NCI-H82 treated with DMSO at 0.1 percent for 48 hours (cell line): Measurements from ENCODE around the gene RCOR1.
A peak's percentile ranks its signal among the peaks of the same experiment; 100 is the strongest.
"Not testable (repeated sequence)": the region's sequence is repeated elsewhere in the genome, so short reads cannot be mapped to it uniquely, and the experiment has no call there.

Experiments used
- DNase-seq: peaks from one replicate; lab custom pipeline; 2025; ENCODE audit not compliant: unreplicated experiment; lab: John Stamatoyannopoulos, UW

The RCOR1 gene

DNA sequence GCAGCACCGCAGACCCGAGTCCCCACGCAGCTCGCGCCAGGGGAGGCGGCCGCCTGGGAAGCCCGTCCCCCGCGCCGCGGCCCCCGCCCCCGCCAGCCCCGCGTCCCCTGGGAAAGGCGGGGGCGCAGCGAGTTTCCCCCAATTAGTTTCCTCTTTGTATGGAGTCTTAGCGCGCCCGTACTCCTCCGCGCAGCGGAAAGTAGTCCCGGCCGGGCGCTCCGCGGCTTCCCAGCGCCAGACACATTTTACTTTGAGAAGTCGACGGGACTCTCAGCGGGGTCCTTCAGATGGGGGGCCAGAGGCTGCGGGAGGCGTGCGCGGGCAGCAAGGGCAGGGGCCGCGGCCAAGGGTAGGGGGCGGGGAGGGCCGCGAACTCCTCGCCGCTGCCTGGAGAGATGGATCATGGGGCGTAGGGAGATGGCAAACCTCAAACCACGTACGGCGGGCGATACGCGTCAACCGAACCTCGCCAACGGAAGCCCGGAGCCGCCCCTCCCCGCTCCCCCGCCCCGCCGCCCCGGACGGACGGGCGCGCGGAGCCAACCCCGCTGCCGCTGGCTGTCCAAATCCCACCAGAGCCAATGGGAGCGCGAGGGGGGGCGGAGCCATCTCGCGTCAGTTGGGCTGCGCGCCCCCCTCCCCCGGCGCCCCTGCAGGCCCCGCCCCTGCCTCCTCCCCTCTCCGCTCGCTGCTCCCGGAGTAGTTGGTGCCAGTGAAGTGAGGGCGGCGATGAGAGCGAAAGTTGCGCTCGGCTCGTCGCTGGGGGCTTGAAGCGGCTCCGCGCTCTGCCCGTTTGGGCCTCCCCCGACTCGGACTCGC lies at the start of gene RCOR1:
TSS of gene RCOR1 (plus strand) at position 706 of the 819 bp plus-strand sequence. CDS start 238 bp downstream, outside the sequence.
- DNase-seq = peak; percentile 81

DNA sequence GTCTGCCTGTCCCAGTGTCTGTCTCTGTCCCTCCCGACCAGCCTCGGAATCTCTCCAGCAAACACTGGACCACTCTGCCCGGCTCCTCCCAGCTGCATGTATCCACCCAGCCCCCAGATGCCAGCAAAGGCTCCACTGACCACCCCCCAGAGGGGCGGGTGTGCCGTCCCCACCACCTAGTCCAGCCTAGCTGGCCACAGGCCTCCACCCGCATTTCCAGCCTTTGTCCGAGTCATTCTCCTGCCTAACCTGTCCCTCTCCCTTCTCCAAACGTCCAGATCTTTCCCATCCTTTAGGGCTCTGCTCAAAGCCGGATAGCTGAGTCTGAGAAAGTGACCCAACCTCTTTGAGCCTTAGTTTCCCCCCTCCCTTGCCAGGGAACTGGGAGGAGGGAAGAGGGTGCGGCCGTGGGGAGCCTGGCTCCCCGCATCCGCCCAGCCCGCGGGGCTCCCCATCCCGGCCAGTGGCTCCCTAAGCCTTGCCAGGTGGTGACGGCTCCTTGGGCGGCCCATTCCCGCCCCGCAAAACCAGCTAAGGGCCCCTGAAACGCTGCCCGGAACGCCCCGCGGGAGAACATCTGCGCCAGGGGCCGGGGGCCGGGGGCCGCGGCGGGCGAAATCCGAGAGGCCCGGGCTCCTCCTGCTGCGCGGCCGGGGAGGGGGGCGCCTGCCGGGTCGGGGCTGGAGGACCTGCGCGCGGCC lies 48.3 kb upstream of the RCOR1 start:
- DNase-seq = no peak

DNA sequence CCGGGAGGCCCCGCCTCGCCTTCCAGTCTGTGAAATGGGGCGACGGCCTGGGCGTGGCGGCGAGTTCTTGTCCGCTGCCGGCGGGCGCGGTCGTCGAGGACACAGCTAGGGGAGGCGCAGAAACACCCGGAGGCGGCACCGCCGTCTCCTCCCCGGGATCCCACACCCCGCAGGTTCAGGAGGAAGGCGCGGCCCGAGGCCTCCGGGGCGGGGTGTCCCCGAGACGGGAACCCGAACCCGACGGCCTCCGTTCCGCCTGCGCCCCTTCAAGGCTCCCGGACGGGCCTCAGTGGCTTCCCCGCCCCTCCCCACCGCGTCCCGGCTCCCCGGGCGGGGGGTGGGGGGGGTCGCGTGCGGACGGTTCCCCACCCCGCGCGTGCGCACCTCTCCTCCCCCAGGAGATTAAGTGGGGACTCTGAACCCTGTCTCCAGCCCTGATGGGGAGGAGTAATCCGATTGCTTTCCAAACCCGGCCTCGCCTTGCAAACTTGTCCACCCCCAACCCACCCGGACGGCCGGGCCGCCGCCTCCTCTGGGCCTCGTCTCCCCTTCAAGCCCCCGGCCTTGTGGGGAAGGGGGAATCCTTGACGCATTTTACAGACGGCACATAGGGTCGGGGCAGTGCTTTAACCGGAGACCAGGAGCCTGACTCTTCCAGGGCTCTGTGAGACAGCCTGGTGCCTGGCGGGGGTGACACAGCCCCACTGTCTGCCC lies 47.5 kb upstream of the RCOR1 start:
- peak; percentile 60 for DNase-seq

DNA sequence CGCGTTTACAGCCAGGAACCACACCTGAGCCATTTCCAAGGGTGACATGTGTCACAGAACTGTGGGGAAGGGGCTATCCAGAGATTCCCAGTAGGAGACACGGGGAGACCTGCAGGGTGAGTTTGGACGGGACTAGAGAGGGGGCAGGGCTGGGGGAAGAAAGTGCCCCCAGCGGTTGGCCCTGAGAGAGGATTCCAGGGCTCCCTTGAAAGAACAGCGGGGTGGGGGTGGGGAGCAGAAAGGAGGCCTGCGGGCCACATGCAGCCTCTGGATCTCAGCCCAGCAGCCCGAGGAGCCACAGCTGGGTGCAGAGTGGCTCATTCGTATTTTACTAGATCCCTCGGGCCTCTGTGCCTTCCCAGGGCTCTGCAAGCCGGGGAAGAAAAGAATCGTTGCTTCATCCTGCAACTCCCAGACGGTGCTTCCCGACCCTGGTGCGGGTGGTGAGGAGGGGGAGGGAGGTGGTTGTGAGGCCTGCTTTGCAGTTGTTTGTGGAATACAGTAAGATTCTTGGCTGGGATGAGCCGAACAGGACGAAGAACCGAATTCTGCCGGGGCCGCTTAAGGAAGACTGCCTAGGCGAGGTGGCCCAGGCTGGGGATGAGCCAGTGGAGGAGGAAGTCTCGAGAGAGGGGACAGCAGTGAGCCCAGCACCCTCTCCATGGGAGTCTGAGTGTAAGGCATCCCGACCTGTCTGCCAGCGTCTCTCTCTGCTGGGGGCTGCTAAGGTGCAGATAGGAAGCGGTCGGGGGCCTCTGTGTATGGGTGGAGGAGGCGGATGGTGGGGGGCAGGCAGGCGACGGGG lies 46.8 kb upstream of the RCOR1 start:
- no peak for DNase-seq

DNA sequence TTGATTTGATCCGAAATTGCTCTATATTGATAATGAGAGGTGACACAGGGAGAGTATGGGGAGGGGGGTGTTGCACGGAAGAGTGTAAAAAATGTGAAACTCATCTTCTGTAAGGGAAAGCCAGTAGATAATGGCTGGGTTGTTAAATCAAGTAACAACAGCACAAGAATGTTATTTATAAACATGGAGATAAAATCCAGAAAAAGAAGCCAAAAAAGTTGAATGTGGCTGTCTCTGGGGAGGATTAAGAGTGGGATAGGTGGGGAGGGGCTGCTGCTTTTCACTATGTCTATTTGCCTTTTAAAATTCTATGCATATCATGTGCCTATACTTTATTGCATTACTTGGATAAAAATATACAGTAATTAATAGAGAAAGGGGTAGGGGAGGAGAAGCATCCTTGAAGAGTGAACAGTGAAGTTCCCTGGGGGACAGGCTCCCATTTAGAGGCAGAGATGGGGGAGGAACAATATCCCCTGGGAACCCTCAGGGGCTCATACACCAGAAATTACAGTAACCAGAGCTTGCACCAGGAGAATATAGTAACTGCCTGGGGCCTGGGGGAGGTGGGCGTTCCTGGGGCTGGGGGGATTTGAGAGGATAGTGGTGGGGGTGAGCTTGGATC lies 43.7 kb upstream of the RCOR1 start:
- no peak for DNase-seq

DNA sequence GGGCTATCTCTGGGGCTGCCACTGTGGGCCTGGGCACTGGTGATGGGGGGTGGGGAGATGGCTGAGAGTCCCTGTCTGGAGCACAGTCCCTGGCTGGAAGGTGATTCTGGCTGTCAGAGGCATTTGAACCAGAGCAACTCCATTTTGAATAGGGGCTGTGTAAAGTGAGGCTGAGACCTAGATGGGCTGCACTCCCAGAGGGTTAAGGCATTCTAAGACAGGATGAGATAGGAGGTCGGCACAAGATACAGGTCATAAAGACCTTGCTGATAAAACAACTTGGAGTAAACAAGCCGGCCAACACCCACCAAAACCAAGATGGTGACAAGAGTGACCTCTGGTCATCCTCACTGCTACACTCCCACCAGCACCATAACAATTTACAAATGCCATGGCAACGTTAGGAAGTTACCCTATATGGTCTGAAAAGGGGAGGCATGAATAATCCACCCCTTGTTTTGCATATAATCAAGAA lies 41.5 kb upstream of the RCOR1 start:
- not testable (repeated sequence) for DNase-seq

DNA sequence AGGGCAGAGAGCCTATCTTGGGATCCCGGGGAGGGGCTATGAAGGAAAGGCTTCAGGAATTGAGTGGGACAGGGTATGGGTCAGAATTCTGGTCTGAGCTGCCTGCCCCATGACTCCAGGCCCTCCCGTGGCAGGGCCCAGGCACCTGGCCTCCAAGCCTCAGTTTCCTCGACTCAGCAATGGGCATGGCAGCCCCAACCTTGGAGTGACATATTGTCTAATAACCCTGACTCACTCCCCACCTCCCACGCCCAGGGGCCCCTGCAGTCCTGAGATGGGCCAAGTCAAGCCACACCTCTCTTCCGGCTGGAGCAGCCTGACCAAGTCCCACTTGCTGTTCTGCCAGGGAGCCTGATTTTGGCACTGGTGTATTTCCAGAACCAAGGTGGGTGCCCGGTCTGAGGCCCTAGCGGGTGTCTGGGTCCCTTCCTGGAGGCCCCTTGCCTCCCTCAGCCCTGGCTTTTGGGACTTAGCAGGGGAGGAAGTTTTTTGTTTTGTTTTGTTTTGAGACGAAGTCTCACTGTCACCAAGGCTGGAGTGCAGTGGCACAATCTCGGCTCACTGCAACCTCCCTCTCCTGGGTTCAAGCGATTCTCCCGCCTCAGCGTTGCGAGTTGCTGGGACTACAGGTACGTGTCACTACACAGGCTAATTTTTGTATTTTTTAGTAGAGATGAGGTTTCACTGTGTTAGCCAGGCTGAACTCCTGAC lies 40.3 kb upstream of the RCOR1 start:
- DNase-seq = no peak

DNA sequence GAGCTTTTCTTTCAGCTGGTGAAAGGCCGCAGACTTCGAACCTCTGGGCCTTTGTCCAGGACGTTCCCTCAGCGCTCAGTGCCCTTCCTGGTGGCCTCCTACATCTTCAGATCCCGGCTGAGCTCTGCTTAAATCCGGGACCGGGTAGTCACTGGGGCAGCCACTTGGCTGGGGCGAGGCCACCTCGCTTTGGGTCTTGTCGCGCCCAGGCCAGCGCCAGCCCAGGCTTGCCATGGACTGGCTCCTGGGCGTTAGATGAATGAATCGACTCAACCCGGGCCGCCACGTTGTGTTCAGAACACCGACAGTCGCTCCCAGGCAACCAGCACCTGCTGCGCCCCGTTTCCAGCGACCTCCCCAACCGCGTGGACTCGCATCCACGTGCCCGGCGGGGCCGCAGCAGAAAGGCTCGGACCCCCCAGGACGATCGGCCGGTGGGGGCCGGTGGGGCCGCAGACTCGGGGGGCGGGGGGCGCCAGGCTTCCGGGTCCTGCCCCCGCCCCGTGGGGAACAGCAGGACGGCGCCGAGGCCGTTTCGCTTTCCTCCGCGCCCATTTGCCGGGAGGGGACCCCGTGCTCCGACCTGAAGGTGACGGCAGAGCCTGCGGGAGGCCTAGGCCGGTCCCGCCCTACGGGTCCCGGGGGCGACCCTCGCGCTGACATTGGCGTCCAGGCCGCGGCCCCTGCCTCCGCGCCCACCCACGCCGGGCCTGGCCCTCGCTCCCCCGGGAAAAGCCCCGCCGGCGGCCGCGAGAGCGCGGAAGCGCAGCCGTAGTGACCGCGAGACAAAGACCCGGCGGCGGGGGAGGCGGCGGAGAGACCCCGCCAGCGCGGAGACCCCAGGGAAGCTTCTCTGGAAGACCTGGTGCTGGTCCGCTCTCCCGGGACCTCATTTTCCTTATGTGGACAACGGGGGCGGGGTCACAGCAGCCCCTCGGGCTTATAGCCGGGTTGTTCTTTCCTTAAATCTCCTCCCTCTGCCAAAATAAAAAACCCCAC lies 37.3 kb upstream of the RCOR1 start:
- no peak for DNase-seq

DNA sequence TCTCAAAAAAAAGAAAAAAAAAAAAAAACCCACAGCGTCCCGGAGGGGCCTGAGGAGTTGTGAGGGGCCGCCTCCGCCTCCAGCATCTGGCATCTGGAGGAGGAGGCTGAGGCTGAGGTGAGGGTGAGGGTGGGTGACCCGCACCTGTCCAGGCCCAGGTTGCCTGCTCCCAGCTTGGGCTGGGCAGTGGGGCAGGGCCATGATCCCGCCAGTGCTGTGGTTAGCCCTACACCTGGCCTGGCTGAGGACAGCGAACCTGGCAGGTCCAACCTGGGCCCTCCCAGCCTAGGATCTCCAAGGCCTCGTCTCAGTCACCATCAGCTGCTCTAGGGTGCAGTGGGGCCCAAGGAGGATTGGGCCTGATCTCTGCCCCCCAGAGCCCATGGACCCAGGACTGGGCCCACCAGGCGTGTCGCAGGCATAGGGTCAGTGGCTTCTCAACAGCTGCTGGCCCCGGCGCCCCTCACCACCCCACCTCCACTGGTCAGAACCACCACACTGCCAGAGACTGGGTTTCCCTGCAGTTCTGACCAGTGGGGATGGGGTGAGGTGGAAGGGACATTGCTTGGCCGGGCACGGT lies 36.3 kb upstream of the RCOR1 start:
- DNase-seq = no peak

DNA sequence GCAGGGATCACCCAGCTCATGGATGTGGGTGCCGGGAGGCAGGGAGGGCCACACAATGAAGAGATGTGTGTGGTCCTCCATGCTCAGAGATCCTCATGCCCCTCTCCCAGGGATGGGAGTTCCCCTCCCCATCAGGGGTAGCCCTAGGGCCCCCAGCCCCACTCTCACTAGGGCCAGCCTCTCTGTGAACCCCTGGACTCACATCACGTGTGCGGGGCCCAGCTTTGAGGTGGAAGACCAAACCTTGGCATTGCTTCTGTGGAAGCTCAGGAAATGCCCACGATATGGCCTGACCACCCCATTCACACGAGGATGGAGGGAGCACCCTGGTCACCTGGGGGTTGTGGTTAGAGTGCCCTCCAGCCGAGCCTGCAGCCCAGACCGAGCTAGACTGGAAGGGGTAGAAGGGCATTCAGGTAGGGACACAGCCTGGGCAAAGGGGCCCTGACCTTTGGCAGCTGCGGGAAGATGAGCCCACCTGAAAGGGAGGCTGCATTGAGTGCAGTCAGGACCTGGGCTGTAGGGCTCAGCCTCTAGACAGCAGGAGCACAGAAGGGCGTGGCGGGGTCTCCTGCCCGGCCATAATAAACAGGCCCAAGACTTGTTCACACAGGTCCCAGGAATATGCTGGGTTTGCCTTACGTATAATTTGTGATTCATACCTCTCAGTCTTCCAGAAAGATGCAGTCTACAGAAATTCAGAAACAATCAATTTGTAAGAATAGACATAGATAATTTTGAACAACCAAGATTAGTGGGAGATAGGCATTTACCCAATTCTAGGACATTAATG lies 34.8 kb upstream of the RCOR1 start:
- DNase-seq = no peak

DNA sequence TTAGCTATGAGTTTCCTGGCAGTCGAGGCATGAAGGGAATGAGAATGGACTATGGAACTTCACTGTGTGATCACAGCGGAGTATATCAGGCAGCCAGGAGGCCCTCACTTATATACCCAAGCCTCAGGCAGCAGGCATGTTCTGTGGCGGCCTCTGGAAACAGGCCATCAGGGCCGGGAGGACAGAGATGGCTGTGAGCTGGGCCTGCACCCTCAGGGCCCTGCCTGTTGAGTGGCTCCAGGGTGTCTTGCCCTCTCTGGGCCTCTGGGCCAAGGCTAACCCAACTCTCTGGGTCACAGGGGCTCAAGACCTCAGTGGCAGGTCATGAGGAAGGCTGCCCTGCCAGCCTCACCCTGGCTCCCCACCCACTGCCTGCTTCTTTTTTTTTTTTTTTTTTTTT lies 33.9 kb upstream of the RCOR1 start:
- DNase-seq = no peak

DNA sequence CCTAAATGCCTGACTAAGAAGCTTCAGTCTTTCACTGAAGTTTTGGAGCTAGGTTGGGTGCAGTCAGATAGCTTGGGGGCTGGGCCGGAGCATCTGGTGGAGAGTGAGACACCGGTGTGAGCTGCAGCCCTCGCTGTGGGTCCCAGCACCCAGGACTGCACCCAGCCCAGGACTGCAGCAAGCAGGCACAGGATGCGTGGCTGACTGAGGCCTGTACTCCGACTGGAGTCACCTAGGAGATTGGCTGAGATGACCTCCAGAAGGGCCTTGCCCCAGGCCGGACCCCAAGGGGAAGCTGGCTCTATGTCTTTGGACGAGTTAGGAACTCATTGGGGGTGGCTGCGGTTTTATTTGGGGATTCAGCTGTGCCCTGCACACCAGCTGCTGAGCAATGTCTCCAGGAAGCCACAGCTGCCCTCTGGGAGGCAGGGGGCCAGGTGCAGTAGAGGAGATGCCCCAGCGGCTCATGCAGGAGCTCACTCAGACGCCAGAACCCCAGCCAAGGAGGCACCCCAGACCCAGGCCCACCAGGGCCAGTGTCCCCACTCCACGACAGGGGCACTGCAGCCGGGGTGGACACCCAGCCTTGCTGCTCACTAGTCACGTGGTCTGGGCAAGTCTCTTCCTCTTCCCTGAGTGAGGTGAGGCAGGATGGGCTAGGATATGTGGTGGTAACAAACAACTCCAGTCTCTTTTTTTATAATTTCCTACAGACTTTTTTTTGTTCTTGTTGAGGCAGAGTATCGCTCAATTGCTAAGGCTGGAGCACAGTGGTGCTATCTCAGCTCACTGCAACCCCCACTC lies 31.8 kb upstream of the RCOR1 start:
- no peak for DNase-seq

DNA sequence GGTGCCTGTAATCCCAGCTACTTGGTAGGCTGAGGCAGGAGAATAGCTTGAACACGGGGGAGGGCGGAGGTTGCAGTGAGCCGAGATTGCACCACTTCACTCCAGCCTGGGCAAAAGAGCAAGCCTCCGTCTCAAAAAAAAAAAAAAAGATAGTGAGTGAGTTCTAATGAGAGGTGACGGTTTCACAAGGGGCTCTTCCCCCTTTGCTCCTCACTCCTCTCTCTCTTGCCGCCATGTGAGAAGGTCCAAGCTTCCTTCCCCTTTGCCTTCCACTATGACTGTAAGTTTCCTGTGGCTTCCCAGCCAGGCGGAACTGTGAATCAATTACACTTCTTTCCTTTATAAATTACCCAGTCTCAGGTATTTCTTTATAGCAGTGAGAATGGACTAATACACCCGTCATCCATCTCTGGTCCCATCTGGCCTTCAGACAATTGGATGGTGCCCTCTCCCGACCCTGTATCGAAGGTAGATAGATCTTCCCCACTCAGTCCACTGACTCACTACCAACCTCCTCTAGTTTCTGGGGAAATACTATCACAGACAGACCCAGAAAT lies 27.0 kb upstream of the RCOR1 start:
- no peak for DNase-seq

DNA sequence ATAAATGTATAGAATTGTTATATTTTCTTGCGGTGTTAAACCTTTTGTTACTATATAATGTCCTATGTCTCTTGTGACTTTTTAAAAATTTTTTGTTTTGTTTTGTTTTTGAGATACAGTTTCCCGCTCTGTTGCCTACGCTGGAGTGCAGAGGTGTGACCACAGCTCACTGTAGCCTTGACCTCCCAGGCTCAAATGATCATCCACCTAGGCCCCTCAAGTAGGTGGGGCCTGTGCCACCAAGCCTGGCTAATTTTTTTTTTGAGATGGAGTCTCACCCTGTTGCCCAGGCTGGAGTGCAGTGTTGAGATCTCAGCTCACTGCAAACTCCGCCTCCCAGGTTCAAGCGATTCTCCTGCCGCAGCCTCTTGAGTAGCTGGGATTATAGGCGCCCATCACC lies 26.5 kb upstream of the RCOR1 start:
- no peak for DNase-seq

DNA sequence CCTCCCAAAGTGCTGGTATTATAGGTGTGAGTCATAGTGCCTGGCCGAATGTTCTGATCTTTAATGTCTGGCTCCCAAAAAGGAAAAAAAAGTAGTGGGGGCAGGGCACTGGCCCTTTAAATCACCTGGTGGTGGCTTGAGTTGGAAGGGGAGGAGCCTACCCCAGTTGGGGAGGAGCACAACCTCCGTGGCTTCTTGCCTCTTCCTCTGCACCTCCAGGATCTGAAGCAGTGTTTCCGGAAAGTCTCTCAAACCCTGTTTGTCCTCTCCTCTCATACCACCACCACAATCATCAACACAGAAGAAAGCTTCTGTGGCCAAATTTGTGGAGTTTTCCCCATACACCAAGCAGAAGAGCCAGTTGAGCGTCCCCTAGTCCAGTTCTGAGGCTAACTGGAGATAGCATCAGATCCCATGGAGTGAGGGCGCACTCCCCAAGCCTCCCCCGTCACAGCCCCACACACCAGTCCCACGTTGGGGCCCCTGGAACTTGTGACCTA lies 24.3 kb upstream of the RCOR1 start:
- DNase-seq = no peak

DNA sequence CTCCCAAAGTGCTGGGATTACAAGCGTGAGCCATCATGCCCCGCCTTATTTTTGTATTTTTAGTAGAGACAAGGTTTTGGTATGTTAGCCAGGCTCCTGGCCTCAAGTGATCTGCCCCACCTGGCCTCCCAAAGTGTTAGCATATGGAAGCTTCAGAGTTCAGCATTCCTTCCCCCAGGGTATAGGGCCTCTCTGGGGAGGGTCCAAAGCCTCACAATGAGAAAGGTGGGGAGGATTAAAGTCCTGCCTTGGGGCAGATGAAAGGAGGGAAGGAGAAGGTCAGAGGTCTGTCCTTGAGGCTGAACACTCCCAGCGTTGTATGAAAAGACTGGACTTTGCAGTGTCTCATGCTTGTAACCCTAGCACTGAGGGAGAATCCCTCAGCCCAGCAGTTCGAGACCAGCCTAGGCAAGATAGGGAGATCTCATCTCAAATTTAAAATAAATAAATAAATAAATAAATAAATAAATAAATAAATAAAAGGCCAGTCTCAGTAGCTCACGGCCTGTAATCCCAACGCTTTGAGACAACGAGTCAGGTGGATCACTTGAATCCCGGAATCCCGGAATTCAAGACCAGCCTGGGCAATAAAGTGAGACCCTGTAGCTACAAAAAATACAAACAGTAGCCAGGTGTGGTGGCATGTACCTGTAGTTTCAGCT lies 22.0 kb upstream of the RCOR1 start:
- no peak for DNase-seq
